Activated gamma-delta T cell (primary cell): ENCODE measurements around the gene PARD3B.

Source experiments
- DNase-seq: peaks from one replicate; lab custom pipeline; 2025; lab: John Stamatoyannopoulos, UW

PARD3B gene

DNA sequence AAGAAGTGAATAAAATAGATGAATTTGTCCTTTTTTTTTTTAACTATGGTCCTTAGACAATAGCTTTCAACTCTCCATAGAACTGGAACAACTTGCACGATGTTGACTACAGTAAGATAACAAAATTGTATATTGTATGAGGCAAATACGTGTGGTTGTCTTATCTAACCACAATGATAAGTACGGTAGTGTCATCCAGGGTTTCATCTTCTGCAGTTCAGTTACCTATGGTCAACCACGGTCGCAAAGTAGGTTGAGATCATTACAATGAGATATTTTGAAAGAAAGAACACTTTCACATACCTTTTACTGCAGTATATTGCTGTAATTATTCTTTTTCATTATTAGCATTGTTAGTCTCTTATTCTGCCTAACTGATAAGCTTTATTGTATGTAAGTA is 295.2 kb downstream of the PARD3B start:
- DNase-seq: no peak

DNA sequence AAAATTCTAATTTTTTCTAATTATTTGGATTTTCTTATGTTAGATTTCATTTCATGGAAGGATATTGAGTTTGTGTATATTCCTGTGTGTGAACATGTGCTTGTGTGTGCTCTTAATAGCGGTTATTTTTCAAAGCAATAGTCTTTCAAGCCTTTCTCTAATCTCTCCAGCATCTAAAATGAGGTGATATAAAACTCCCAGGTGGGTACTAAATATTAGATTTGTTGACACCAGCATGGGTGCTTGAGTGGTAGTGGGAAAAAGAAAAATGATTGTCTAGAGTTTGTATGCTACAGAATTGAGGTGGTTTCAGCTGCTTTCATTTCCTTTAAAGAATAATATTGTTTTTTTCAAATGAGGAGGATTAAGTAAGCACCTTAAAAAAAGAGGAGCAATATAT is 296.8 kb downstream of the PARD3B start:
- no peak for DNase-seq

DNA sequence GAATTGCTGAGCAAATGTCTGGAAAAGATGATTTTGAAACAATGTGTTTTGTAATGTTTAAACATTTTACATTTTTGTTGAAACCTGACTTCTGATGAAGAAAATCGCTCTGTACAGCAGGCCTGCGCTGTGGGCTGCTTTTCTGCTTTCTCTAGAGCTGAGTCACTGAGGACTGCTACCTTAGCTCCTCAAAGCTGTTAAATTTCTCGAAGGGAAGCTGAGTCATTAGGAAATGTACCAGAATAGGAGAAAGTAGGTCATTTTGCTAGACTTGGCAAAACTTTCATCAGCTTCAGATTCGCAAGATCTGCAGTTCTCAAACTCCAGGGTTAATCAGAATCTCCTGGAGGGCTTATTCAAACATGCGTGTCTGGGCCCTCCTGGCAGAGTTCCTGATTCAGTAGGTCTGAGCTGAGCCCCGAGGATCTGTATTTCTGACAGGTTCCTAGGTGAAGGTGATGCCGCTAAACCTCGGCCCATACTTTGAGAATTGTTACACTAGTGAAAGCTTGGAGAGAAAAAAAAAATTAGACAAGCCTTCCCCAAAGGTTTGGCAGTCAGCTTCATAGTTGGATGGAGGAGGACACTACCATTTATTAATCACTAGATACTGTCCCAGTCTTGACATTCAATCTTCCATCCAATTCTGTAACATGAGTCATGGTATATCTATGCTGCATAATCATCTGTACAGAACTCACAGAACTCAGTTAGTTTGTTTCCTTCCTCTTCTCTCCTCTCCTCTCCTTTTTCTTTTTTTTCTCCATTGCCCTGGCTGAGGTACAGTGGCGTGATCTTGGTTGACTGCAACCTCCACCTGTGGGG is 297.6 kb downstream of the PARD3B start:
- DNase-seq: no peak

DNA sequence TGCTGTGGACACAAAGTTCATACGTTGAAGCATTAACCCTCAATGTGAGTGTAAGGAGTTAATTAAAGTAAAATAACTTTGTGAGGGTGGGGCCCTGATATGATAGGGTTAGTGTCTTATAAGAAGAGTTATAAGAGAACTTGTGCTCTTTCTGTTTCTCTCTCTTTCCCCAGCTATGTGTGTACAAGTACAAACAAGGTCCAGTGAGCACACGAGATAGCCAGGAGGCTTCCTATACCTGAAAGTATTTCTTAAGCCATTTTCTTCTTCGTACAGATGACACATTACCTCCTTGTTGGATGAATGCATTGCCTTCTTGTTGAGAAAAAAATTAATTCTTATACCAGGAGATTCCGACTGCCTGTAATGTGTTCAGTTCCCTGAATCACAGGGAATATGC is 301.2 kb downstream of the PARD3B start:
- DNase-seq: no peak

DNA sequence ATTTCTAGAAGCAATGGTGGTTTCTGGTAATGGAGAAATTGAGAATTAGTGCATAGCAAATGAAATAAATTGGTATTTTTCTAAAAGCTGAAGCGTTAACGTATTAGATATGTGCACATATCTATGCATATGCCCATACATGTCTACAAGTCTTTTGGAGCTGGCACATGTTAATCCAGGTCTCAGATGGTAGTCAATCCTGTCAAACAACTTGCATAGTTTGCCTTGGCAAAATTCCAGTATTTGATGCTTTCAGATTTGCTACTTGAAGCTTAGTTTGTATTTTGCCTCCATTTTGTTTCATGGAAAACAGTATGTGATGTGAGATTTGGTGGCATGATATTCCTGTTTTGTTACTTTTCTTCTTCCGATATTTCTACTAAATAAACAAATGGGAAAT is 304.6 kb downstream of the PARD3B start:
- no peak for DNase-seq

DNA sequence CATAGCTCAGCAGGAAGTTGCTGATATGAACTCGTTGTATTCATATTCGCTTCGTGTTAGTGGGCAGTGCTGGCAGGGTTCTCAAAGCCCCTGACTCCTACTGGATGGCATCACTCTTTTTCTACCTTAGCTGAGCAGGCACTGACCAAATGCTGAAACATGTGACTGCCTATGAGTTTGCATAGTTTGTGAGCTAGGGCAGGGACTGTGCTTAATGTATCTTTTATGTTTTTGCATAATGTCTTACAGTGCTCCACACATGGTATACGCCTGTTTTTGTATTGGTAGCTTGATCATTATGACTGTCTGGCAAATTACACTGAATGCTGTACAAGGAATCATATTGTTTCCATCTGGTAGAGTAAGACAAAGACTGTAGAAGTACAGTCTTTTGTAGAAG is 305.3 kb downstream of the PARD3B start:
- DNase-seq: no peak

DNA sequence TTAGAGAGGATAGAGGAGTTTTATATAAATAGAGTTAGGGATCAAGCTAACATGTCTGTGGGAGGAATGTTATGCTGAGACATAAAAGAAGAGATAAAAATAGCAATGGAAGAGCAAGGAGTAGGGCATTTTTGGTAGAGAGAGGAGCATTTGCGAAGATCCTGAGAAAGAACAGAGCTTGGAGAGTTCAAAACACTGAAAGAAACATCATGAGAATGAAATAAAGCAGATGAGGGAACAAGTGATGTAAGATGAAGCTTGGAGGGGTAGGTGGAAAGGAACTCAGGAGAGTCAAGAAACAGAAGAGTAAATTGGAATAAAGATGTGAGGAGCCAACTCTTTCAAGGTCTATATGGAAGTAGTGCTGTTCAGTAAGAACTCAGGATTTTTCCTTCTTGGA is 308.6 kb downstream of the PARD3B start:
- DNase-seq: no peak

DNA sequence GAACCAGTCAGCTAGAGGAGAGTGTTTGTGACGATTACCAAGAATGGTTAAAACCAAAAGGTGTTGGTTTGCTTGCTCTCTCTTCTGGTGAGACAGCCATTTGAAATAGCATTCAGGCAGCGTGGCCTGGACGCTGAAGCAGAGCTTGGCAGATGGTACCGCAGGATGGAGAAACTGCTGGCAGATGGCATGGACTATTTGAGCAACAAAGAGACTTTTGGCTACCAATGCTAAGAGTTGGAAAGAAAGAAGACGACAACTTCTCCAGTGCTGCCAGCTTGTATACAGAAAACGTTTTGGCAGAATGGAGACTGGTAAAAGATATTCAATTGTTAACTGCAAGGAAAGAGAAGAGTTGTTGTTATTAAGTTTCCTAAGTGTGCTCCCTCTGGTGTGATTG is 315.0 kb downstream of the PARD3B start:
- DNase-seq: no peak

DNA sequence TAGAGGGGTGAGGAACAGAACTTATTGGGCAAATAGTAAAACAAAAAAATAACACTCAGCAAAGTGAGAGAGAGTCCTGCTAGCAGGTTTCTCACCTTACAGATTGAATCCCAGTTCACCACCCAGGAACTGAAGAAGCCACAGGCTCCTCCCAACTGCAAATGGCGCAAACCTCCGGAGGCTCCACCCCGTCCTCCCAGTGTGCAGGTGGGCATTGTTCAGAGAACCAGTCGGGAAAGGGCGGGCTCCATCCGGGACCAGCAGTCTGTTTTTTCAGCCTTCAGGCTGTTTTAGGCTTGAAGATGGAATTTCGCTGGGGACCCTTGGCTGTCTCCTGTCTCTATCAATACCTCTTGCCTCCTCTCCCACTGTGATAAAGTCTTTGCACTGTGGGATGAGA is 317.5 kb downstream of the PARD3B start:
- no peak for DNase-seq

DNA sequence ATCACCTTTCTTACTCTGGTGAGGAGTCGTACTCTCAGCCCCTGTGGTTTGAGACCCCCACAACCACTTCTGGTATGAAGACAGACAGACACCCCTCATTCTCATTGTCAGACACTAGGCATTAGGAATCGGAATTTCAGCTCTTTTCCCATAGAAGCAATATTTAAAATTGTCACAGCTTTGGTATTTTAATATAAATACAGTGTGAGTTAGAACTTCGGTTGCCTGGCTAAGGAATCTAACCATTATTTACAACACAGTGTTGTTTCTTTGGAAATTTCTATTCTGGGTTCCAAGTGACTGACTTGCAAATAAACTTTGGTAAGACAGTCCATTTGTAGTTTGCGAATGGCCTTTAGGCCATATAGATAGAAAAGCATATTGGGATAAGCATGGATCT is 318.1 kb downstream of the PARD3B start:
- DNase-seq: no peak

DNA sequence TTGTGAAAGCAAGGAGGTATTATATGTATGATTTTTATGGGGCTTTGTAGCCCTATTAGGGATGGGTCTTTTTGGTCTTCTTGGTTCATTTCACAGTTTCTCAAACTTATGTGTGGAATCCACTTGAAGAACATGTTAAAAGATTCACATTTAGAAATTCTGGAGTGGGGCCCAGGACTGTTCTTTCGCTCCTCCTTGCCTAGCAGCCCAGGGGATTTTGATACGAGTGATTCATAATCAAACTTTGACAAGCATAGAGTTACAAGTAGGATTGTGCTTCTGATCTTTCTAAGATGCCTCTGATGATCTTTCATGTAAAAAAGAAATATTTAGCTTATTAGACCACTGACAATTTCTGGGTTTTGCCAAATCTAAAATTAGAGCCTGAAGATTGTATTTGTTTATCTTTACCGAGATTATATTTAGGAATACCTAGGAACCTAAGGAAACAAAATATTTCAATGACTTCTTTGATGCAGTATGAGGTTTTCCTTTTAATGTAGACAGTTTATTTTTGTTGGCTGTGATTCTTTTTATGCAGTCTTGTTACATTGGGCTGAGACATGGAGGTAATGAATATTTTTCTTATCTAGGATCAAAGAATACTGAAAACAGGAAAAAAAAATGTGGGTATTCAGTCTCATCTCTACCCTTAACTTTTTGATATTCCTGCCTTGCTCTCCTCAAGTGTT is 324.0 kb downstream of the PARD3B start:
- no peak for DNase-seq

DNA sequence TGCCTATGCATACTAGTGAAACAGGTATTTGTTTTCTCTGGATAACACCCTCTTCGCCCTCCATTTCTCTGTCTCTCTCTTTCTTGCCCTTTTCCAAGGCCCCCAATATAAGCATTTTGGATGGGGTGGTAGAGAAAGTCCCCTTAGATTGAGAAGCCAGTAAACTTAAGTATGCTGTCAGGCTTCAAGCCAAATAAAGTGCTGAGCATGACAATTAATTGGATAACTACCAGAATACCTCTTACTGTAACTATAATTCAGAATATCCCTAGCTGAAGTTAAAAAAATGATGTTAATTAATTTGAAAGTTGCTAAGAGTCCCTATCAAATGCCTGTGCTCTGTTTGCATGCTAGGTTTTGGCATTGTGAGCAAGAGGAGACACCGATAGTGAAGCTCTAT is 324.8 kb downstream of the PARD3B start:
- no peak for DNase-seq

DNA sequence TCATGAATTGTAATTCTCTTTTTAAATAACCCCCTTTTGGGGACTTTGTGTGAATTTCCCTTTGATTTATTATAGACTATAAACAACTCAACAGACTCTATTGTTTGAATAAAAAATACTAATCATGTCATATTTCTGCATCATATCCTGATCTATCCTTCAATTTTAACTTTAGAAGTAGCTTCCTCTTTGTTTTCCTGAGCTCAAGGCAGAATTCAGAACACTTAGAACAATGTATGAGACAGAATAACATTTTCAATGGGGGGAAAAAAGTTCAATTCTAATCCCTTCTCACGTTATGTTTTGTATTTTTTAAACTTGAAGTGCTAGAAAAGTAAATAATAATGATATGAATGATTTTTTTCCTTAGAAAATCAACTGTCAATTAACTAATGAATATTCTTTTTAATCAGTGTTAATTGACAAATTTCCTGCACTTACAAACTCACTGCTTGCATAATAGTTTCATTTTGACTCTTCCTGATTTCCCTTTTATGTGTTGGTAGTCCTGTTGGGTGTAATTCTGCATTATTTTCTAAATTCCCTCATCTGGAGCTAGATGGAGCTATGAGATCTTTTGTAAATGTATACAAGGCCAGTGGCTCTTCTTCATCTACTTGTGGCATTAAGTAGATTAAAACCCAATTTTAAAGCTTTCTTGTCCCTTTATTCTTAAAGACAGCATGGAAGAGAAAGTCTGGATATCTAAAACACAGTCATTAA is 326.1 kb downstream of the PARD3B start:
- DNase-seq: no peak

DNA sequence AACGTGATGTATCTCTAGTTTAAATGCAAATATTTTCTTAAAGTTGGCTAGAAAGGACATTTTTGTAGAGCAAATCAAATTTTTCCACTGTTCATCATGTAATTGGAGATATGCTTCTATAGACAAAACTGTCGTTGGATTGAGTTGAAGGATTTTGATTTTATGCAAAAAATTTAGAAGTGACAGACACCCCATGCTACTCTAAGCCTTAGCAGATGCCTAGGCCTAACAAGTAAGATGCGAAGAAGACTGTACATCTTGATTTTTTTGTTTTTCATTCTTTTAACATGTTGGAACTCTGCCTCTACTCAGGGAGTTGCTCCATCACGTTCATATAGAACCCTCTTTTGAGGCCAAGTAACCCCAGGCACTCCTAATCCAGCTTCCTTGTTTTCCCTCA is 331.0 kb downstream of the PARD3B start:
- no peak for DNase-seq

DNA sequence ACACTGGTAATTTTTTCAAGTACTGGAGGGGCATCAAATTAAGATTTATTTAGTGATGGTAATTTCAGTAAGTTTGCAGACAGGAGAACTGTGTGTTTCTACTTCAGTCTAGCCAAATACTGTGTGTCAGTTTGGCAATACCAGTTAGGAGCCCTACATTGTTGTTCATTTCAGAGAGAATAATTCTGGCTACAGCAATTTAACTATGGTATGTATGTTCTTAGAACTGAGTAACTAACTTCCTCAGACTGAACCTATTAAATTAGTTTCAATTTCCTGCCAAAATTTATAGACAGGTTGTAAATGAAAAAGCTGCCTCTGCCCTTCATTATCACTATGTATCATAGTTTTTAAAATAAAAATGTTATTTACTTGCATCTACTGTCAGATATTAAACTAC is 332.4 kb downstream of the PARD3B start:
- no peak for DNase-seq

DNA sequence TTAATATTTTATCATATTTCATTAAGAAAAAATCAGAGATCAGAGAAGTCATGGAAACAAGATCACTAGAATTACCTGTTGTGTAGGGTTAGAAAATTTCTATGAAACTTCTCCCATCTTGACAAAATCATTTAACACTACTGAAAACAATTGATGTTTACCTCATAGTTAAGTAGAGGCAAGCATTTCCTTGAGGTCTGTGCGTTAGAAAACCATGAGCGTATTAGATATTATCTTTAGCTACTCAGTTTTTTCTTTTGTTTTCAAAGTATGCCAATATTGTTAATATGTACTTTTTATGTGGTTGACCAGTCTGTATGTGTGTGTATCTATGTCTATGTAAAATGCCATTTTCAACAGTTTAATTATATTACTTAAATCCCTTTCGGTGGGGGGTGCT is 335.7 kb downstream of the PARD3B start:
- DNase-seq: no peak

DNA sequence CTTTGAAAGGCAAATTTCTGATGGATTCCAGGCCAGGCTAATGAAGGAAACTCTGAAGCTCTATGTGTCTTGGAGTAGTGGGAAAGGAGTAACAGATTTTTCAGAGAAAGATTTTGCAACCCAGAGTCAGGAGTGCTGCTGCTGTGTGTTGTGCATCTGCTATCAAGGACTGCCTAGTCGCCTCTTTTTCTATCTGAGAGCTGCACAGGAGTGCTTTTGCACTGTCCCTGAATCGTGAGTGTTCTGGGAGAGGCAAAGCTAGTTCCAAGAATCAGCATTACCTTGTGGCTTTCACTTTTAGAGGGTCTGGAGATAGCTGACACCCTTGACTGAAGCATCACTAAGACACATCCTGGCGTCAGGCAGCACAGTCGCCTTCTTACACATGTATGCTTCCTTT is 336.4 kb downstream of the PARD3B start:
- DNase-seq: no peak

DNA sequence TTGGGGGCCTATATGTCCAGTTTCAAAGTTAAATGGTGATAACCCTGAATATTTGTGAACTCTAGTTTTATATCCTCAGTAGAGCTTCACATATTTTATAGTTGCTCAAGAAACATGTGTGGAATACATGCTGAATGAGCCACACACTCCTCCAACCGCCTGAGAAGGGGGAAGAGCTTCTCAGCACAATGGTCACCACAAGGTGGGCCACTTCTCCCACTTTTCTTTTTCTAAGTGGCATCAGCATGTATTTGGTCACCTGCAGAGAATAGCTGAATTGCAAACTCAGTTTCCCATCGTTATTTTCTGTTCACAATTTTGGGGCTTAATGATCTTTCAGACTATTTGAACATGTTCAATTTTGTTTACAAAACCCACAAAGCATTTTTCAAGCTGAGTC is 340.5 kb downstream of the PARD3B start:
- DNase-seq: no peak

DNA sequence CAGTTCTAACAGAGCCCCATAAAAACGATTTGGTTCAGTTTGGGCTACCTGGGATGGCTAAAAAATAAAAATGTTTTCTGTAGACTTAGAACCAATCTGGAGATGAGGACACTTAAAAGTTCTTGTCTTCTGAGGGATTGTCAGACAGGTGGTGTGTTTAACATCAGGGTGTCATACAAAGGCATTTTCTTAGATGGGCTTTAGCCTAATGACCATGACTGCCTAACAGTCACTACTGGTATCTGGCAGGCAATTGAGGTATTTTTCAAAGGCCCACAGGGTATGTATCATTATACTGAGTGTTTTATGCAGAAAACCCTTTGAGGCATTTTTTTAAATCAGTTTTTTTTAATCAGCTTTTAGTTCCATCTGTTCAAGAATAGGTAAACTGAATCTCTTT is 341.4 kb downstream of the PARD3B start:
- DNase-seq: no peak

DNA sequence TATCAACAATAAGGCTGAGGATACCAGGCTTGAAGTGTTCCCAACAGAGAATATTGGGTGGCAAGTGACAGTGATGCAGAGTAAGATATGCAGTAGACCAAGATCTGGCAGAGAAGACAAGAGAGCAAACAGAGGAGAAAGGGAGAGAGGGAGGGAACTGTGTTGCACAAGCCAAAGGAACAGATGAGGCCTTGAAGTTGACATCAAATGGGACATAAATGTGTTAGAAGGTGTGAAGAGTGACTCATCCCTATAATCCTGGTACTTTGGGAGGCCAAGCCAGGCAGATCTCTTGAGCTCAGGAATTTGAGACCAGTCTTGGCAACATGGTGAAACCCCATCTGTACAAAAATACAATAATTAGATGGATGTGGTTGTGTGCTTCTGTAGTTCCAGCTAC is 342.9 kb downstream of the PARD3B start:
- no peak for DNase-seq

DNA sequence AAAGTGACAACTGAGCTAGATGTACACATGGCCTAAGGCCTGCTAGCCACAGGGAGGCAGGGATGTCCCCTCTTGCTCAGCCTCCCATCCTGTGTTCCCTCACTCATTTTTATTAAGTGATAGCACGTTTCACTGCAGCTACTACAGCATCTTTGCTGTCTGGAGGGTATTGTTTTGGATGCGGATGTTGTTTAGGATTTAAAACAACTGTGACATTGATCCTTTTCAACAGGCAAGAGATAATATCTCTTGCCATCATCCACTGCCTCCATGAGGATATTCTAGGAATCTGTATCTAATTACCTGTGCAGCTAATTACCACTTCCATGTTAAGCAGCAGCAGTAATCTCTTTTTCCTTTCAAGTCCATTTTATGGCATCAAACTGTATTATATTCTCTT is 345.4 kb downstream of the PARD3B start:
- DNase-seq: no peak

DNA sequence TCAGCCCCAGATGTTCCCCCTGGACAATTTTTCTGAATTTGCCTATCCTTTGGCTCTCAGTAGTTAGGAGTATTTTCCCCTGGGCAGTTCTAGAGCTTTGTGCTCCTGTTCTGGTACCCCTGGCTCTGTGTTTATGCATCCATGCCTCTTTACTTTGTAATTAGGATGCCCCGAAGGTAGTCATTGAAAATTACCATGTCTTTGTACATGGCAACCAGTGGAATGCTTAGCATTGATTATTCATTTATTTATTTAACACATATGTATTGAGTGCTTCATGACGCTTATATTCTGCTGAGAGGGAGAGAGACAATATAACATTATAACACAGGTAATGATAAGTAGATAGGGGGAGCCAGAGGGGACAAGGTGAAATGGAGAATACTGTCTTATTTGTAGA is 346.5 kb downstream of the PARD3B start:
- no peak for DNase-seq
